GM23248 (cell line): ENCODE results near the gene HERC2. TPM values are rescaled to one million over a fixed set of nuclear protein-coding genes. Genes with fewer than 3 reads are reported as not detected.
"Not testable (repeated sequence)": the region's sequence is repeated elsewhere in the genome, so short reads cannot be mapped to it uniquely, and the experiment has no call there.

Source experiments
- DNase-seq: peaks from one replicate; pipeline ENCODE4 v3.0.0-alpha.2; 2015
- H2AFZ ChIP-seq: fragments of 200-600 bp; sonication (generic); 2 replicates; pipeline ENCODE4 v1.6.1; 2016; ENCODE audit warnings: antibody characterized with exemption
- H3F3A ChIP-seq: fragments of 200-600 bp; sonication (generic); 2 replicates; pipeline ENCODE4 v1.6.1; 2016; ENCODE audit warnings: mild to moderate bottlenecking, antibody characterized with exemption, mixed run types; ENCODE audit not compliant: insufficient read depth
- H3K27ac ChIP-seq: fragments of 200-600 bp; sonication (generic); 2 replicates; pipeline ENCODE4 v1.5.1; 2016; ENCODE audit warnings: mild to moderate bottlenecking
- H3K27me3 ChIP-seq: fragments of 200-600 bp; sonication (generic); replicated peaks from 2 replicates; pipeline ENCODE4 v1.6.1; 2016; ENCODE audit warnings: mild to moderate bottlenecking; ENCODE audit not compliant: insufficient read depth
- H3K36me3 ChIP-seq: fragments of 200-600 bp; sonication (generic); 2 replicates; pipeline ENCODE4 v1.6.1; 2016; ENCODE audit warnings: low read depth, mild to moderate bottlenecking
- H3K4me1 ChIP-seq: fragments of 200-600 bp; sonication (generic); 2 replicates; pipeline ENCODE4 v1.6.1; 2016; ENCODE audit warnings: mild to moderate bottlenecking; ENCODE audit not compliant: insufficient read depth
- H3K4me2 ChIP-seq: fragments of 200-600 bp; sonication (generic); one replicate; pipeline ENCODE4 v1.6.1; 2016; ENCODE audit warnings: mild to moderate bottlenecking; ENCODE audit not compliant: unreplicated experiment
- H3K4me3 ChIP-seq: fragments of 200-600 bp; sonication (generic); 2 replicates; pipeline ENCODE4 v1.5.1; 2016; ENCODE audit warnings: mild to moderate bottlenecking
- H3K79me2 ChIP-seq: fragments of 200-600 bp; sonication (generic); 2 replicates; pipeline ENCODE4 v1.6.1; 2016; ENCODE audit warnings: mild to moderate bottlenecking; ENCODE audit not compliant: insufficient read depth
- H3K9ac ChIP-seq: fragments of 200-600 bp; sonication (generic); 2 replicates; pipeline ENCODE4 v1.6.1; 2016; ENCODE audit warnings: mild to moderate bottlenecking
- H3K9me2 ChIP-seq: fragments of 200-600 bp; sonication (generic); 2 replicates; pipeline ENCODE4 v1.6.1; 2016; ENCODE audit warnings: mixed run types, mild to moderate bottlenecking, moderate library complexity; ENCODE audit not compliant: insufficient read depth
- H3K9me3 ChIP-seq: fragments of 200-600 bp; sonication (generic); one replicate; pipeline ENCODE4 v1.6.1; 2017; ENCODE audit warnings: low read depth
- H4K20me1 ChIP-seq: fragments of 200-600 bp; sonication (generic); 2 replicates; pipeline ENCODE4 v1.6.0; 2016; ENCODE audit not compliant: insufficient read depth
- EZH2 ChIP-seq: fragments of 200-600 bp; sonication (generic); IDR thresholded peaks from 2 replicates; pipeline ENCODE4 v1.6.1; 2018; ENCODE audit warnings: antibody characterized with exemption, mild to moderate bottlenecking; ENCODE audit not compliant: insufficient read depth, poor library complexity, severe bottlenecking
- EZH2phosphoT487 ChIP-seq: fragments of 200-600 bp; sonication (generic); IDR thresholded peaks from 2 replicates; pipeline ENCODE4 v1.6.1; 2018; ENCODE audit warnings: antibody characterized with exemption, moderate library complexity, mild to moderate bottlenecking, low read depth; ENCODE audit not compliant: insufficient read depth
- WGBS, 2 experiments: methylation state at CpG; one replicate each; pipeline ENCODE4 v1.1.6; 2015 to 2017; ENCODE audit warnings: low lambda C conversion rate in 2 of 2, low coverage in 1 of 2; ENCODE audit errors: missing lambda C conversion rate in 2 of 2; 5-methylcytosine and 5-hydroxymethylcytosine counted together
- in situ Hi-C: fragments of 300-500 bp; cut with MboI; formaldehyde crosslinking; loops from 2 replicates; pipeline ENCODE4 v1.15.0; 2020
- polyA plus RNA-seq: library from polyadenylated mRNA; unstranded; fragments of >200 nt; fragmentation: Nextera tagmentation; extraction: Ambion mirVana; gene quantifications from 2 replicates; pipeline ENCODE4 v1.2.1, GENCODE V29; 2016
- total RNA-seq: library from RNA; depleted of rRNA; stranded (reverse); fragments of >200 nt; shearing (Covaris generic); gene quantifications from 2 replicates; pipeline ENCODE4 v1.2.3, GENCODE V29; 2014

Gene HERC2
- total and polyA plus RNA-seq, 2 experiments from 2014 or later = 28.7 to 36.6 TPM

- Histone ChIP-seq H3K27me3 (no peaks in the 10 kb centered on the region), H3K4me2 (no peak overlapping the region), H2AFZ (no peak overlapping the region), H4K20me1 (no peaks in the 10 kb centered on the region), H3F3A (no peaks in the 10 kb centered on the region), H3K9me2 (no peaks in the 10 kb centered on the region), H3K4me3 (no peak overlapping the region), H3K79me2 (no peaks in the 10 kb centered on the region), H3K4me1 (no peaks in the 10 kb centered on the region), H3K9me3 (no peaks in the 10 kb centered on the region), H3K27ac (no peak overlapping the region), H3K36me3 (peaks cover 6% of the 10 kb centered on the region; the same call in 1 of the 2 replicates), H3K9ac (no peak overlapping the region)
- 89 to 90% methylated on average over 9 to 10 of the region's 10 CpGs for WGBS, 2 experiments
- in situ Hi-C loops = no loop called here
- DNase-seq = no peak
- TF ChIP-seq EZH2phosphoT487 (no peak), EZH2 (no peak)
These were observed 197.1 kb downstream of the HERC2 start for GRCh38 chr15:28124841-28125240.

- Histone ChIP-seq H3K9ac (no peak overlapping the region), H3K36me3 (peaks cover 6% of the 10 kb centered on the region; the same call in 1 of the 2 replicates), H3K79me2 (no peaks in the 10 kb centered on the region), H2AFZ (no peak overlapping the region), H3K9me2 (no peaks in the 10 kb centered on the region), H3K27ac (no peak overlapping the region), H3F3A (no peaks in the 10 kb centered on the region), H3K4me3 (no peak overlapping the region), H3K4me1 (no peaks in the 10 kb centered on the region), H3K9me3 (no peaks in the 10 kb centered on the region), H3K4me2 (no peak overlapping the region), H4K20me1 (no peaks in the 10 kb centered on the region), H3K27me3 (no peaks in the 10 kb centered on the region)
- DNase-seq = peak; percentile 85
- 28 to 30% methylated on average over 6 of the region's 6 CpGs for WGBS, 2 experiments
- TF ChIP-seq EZH2 = no peak
- TF ChIP-seq EZH2phosphoT487 = no peak
- in situ Hi-C loops = no loop called here
These were observed 198.5 kb downstream of the HERC2 start for GRCh38 chr15:28123408-28124023.

GRCh38 chr15:28122038-28122949 is 199.7 kb downstream of the HERC2 start:
- no peaks in the 10 kb centered on the region for H3K9me3 ChIP-seq
- H3K4me3 ChIP-seq = no peak overlapping the region
- peaks cover 6% of the 10 kb centered on the region; the same call in 1 of the 2 replicates for H3K36me3 ChIP-seq
- no peak overlapping the region for H3K27ac ChIP-seq
- no peaks in the 10 kb centered on the region for H3F3A ChIP-seq
- H3K4me2 ChIP-seq = no peak overlapping the region
- H3K79me2 ChIP-seq = no peaks in the 10 kb centered on the region
- no peaks in the 10 kb centered on the region for H3K27me3 ChIP-seq
- TF ChIP-seq EZH2phosphoT487 = no peak
- no peak for TF ChIP-seq EZH2
- no peak overlapping the region for H3K9ac ChIP-seq
- no peaks in the 10 kb centered on the region for H3K4me1 ChIP-seq
- no peak for DNase-seq
- H2AFZ ChIP-seq = no peak overlapping the region
- no peaks in the 10 kb centered on the region for H4K20me1 ChIP-seq
- in situ Hi-C loops = no loop called here
- H3K9me2 ChIP-seq = no peaks in the 10 kb centered on the region
- WGBS, 2 experiments = 87 to 89% methylated on average over 27 of the region's 28 CpGs

GRCh38 chr15:28121577-28121976 is 200.4 kb downstream of the HERC2 start:
- in situ Hi-C loops, H2AFZ ChIP-seq, H3F3A ChIP-seq, H4K20me1 ChIP-seq, H3K36me3 ChIP-seq, H3K79me2 ChIP-seq, H3K4me2 ChIP-seq, H3K4me3 ChIP-seq, DNase-seq, H3K27ac ChIP-seq, H3K27me3 ChIP-seq, H3K4me1 ChIP-seq, H3K9me3 ChIP-seq, H3K9me2 ChIP-seq, H3K9ac ChIP-seq: not testable (repeated sequence)
- 94 to 98% methylated on average over 6 to 16 of the region's 16 CpGs for WGBS, 2 experiments
